ENCODE data around the gene SULT1C4.

- no peak for TF ChIP-seq CTCF (IDR thresholded peaks at IDR 0.05)
- TF ChIP-seq PREB (CRISPR knock-in tag; IDR thresholded peaks at IDR 0.05; ENCODE audit: borderline replicate concordance) = no peak
- TF ChIP-seq GTF2I (CRISPR knock-in tag; conservative IDR thresholded peaks at IDR 0.05) = no peak
- TF ChIP-seq MAX (CRISPR knock-in tag; IDR thresholded peaks at IDR 0.05) = no peak
- TF ChIP-seq ZNF121 (CRISPR knock-in tag; IDR thresholded peaks at IDR 0.05) = no peak
- TF ChIP-seq ZNF281 (CRISPR knock-in tag; IDR thresholded peaks at IDR 0.05) = no peak
- TF ChIP-seq USF2 (CRISPR knock-in tag; IDR thresholded peaks at IDR 0.05) = no peak
- no peak for TF ChIP-seq AFF4 (CRISPR knock-in tag; IDR thresholded peaks at IDR 0.05; ENCODE audit: borderline replicate concordance)
- no peak for TF ChIP-seq ZBTB21 (CRISPR knock-in tag; IDR thresholded peaks at IDR 0.05; ENCODE audit: borderline replicate concordance)
- no peak for TF ChIP-seq MLX (CRISPR knock-in tag; IDR thresholded peaks at IDR 0.05)
- no peak for TF ChIP-seq ESRRA (CRISPR knock-in tag; IDR thresholded peaks at IDR 0.05; ENCODE audit: borderline replicate concordance)
- TF ChIP-seq TP53 (CRISPR knock-in tag; IDR thresholded peaks at IDR 0.05) = no peak
- no peak for TF ChIP-seq ETV6 (CRISPR knock-in tag; IDR thresholded peaks at IDR 0.05)
Observed at GRCh38 chr2:108399479-108399878, 21.7 kb downstream of the SULT1C4 start.

All from WTC11 (cell line).